Right forelimb (tissue), 1 donor: ENCODE results near the gene PLA1A.

ENCODE experiments used
- DNase-seq: peaks from one replicate; pipeline ENCODE4 v3.0.0-alpha.2; 2018

The PLA1A gene

GRCh38 chr3:119641416-119641815 is 43.7 kb downstream of the PLA1A start:
- no peak for DNase-seq

DNA sequence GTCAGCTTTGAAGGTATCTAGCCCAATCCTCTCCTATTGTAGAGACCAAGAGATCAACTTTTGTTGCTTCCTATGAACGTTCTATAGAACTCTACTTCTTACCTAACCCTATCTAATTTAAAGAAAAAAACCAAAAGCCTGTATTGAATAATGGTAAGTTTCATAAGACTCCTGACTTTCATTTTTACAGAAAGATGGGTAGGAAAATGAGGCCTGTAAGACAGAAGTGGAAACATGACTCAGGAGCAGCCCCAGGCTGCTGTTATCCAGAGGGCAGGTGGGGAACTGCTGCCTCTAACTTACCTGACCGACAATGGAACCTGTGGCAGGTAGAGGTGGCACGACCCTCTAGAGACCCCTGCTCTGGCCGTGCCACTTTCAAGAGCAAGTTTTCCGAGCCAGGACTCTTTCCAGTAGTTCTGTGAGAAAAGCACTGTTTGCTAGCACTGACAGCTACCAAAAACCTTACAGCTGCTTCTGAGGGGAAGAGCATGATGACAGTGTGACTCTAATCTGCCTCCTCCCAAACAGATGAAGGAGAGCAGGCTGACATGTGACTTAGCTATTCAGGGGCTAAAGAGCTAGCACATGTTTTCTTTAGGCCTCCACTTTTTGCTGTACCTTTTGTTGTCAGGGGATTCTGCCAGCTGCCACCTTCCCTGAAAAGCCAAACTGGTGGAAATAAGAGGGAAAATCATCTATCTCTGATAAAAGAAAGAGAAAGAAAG is 45.2 kb downstream of the PLA1A start:
- DNase-seq, result no peak

GRCh38 chr3:119643528-119643927 is 45.8 kb downstream of the PLA1A start:
- DNase-seq, result no peak

- DNase-seq, result no peak
These were observed 46.8 kb downstream of the PLA1A start for GRCh38 chr3:119644481-119644880.

GRCh38 chr3:119645813-119646212 is 48.1 kb downstream of the PLA1A start:
- no peak for DNase-seq

DNA sequence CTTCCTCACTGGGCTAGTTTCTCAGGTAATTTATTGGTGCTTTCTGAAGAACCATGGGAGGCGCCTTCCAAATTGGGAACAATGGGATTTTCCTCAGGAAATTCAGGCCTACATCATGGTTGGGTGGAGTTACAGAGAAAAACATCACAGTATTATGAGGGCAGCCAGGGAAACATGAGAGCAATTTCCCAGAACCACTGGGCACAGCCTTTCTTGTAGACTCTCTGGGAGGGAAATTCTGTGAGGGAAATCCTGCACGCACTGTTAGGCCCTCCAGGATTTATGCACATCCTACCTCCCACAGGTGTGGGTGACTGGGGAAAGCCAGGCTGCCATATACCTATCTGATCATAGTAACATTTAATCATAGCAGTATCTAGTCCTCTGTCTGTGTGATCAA is 49.5 kb downstream of the PLA1A start:
- no peak for DNase-seq

- DNase-seq, result no peak
These were observed 50.3 kb downstream of the PLA1A start for GRCh38 chr3:119647843-119648575.

- DNase-seq, result no peak
These were observed 52.1 kb downstream of the PLA1A start for GRCh38 chr3:119649761-119650160.

- no peak for DNase-seq
These were observed 54.8 kb downstream of the PLA1A start for GRCh38 chr3:119652306-119653033.

DNA sequence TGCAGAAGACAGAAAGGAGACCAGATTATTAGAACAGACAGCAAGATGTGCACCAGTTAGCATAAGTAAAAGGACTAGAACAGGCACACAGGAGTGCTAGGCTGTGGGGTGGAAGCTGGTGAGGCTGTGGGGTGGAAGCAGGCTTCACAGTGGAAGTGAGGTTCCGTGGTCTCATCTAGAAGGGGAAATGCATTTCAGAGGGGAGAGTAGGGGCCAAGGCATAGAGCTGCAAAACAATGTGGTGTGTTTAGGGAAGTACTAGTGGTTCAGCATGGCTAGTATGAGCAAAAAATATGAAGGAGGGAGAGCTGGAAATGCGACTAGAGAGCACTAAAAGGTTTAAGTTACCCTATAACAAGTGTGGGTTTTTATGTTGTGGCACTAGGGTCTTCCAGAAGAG is 56.2 kb downstream of the PLA1A start:
- no peak for DNase-seq

DNA sequence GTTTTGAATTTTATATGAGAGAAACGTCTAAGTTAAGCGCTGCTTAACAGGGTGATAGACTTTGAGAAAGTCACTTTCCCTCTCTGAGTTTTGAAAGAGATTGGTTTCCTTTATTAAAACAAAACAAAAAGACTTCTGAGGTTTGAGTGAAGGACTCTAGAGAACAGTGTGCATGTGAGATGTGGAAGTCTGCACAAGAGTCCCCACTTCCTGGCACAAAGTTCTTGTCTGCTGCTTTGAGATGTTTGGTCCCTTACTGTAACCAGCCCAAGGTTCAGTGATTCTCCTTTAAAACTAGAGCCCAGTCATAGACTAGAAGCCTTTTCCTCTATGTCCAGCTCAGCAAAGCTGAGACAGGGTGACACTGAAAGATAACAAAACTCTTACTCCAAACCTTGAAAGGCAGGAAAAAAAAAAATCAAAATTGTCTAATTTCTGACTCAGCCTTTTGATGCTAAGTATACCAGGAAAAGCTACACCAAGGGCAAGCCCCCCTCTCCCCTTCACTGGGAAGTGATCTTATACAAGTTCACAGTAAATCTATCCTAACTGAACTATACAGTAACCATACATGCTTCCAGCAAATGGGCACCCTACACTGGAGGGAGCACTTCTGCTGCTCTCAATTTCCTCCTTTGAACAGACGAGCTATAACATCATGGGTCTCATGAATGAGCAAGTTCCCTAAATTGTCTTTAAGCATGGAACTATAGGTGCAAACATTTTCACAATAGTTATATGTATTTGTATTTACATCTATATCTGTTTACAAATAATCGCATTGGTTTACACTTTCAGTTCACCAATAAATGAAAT is 60.4 kb downstream of the PLA1A start:
- DNase-seq, result no peak

DNA sequence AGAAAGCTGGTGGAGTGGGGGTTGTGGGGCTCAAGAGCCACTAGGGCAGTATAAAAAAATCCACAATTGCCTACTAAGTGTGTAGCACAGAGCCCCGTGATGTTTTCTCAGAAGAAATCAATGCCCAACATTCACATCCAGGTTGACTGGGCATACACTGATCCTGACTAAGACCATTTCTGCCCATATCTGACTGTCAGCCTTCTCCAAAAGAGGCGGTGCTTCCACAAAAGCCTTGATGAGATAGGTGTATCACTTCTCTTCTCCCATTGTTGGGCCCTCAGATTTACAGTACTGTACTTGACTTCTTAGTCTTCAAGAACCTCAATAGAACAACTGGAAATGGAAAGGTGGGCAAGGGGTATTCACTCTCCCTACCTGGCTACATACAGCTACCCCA is 61.3 kb downstream of the PLA1A start:
- DNase-seq, result no peak

- DNase-seq, result no peak
These were observed 62.1 kb downstream of the PLA1A start for GRCh38 chr3:119659606-119660291.

DNA sequence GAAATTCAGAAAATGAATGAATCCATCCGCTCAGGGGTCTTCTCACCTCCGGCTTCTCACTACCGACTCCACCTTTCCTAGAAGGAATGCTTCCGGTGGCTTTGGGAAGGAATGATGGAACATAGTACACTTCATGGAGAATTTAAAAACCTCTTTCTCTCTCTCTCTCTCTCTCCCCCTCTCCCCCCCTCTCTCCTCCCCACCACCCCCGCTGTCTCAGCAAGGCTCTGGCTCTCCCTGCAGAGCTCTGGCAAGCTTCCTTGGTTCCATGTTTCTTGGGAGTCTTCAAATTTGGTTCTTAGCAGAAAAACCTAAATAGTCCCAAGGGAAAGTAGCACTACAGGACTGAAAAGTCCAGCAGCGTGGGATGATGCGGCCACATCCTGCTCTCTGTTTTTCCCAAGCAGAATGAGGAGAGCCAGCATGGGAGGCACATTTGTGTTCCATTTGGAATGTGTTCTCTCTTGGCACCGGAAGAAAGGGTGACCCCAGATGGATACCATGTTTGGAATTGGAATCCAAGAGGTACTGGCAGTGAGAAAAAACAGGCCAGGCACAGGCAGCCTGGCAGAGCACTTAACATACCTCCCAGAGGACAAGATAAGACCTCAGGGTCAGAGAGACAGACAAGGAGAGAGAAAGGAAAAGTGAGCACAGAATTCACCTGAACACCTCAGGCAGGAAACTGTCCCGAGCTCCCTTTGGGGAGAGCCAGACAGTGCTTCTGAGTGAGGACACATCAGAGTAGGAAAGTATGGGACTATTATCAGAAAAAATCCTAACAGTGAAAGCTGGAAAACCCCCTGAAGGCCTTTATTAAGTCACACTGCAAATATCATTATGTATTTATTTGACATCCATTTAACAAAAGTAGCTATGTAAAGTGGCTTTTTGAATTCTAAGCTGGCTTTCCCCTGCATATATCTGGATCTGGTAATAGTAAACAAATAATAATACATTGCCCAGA is 63.1 kb downstream of the PLA1A start, which contains the start of gene POPDC2:
TSS of gene POPDC2 (minus strand) at position 116 of the 967 bp plus-strand sequence. CDS start 166 bp downstream, outside the sequence.
- no peak for DNase-seq

DNA sequence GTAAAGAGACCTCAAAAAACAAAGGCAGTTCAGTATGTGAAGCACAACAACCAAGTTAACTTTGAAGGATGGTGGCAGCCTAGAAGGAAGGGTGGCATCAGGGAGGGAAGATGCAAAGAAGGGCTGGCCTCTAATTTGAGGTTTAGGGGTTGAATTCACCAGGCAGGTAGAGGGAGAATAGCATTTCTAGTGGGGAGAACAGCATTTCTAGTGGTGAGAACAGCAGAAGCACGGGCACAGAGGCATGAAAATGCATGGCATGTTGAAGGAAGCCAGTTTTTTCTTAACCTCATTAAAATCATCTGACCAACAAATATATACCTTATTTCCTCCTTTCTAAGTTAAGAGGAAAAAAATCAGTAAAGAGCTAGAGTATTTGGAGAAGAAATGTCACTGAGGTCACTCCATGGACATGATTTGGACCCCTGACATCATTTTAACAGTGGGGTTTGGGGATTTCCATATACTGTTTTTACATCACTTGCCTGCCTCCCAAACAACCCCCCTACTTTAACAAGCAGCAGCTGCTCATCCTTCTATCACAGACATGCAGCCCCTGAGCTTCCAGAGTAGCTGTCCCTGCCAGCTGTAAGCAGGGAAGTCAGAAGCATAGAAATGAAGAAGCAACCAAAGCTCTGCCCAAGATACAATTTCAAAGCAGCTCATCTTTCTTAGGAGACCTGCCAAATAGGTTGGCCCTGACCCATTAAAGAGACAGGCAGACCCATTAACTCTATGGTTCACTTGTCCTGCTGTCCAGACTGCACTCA is 65.1 kb downstream of the PLA1A start:
- DNase-seq, result no peak

- no peak for DNase-seq
These were observed 66.2 kb downstream of the PLA1A start for GRCh38 chr3:119663885-119664284.

DNA sequence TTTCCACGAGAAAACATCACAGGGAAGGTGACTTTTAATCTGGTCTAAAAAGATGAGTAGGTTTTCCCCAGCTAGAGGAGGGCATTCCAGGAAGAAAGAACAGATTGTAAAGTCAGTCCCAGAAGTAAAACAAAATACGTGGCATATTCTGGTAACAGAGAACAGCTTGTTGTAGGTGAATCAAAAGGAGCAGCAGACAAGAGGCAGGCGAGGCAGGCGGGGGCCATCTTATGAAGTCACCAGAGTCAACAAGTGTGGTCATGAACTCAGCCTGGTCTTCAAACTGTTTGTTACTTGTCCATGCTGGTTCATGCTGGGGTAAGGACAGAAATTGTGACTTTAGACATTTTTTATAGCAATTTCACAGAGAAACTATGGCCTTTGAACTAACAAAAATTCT is 66.7 kb downstream of the PLA1A start:
- DNase-seq, result no peak

DNA sequence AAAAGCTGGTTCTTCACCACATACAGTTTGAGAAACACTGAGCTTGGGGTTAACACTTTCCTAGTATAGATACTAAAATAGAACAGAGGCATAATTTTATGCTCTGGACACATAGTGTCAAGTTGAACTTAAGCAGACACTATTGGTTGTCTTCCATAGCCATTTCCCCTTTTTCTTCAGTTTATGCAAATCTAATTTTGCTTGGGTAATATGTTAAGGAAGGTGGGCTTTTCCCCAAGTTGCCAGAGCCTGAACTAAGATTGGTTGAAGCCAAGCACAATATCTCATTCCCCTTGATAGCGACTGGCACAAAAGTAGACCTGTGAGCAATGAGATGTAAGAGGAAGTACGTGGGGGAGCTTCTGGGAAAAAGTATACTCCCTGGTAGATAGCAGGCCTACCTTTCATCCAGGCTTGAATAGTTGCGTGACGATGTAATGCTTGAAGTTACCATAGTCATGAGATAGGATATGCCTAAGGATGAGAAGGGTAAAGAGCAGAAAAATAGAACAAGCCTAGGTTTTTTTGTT is 67.2 kb downstream of the PLA1A start:
- DNase-seq, result no peak

DNA sequence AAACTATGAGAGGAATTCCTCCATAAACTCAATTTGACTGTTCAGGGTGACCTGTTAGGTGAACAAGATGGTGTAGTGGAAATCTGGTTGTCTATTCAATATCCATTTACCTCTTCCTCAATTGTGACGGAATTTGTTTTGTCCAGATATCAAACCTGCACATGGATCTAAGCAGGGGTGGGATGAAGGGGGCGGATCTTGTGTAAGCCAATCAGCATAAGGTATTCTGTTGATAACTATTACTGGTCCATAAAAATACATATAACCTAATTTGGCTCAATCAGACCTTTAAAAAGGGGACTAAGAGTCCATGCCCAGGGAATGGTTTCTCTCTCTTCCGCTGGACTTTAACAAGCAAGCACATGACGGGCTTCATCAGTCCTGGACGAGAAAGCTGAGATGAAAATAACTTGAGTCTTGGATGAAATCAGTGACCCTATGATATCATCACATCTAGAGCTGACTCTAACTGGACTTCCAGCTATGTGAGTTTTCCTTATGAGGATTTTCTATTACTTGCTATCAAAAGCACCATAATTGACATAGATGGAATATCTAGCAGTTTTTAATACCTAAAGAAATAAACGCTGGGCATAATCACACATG is 68.4 kb downstream of the PLA1A start:
- no peak for DNase-seq
